ENCODE measurements around the gene CNPY2. TPM values are rescaled to one million over a fixed set of nuclear protein-coding genes. Genes with fewer than 3 reads are reported as not detected.

The CNPY2 gene
- total and polyA plus RNA-seq, 4 donors: 24.6 to 163 (median 70.7) TPM

GRCh38 chr12:56362130-56363059 is 46.6 kb upstream of the CNPY2 start, which contains the start of gene APOF:
Gene APOF, minus strand, starts transcription at chr12:56362857. Its CDS starts 112 bp downstream, at chr12:56362745.
- H3K9me3 ChIP-seq (ENCODE audit: control insufficient read depth in 4 of 4, low read length in 3 of 4): no peaks in the 10 kb centered on the region
- H3K4me1 ChIP-seq (ENCODE audit: control insufficient read depth in 4 of 4, insufficient read depth in 4 of 4, low read length in 3 of 4): peaks cover 14 to 33% (median 24%) of the 10 kb centered on the region in 4 donors
- peak; percentile 40 to 53 for TF ChIP-seq RAD21 (IDR thresholded peaks at IDR 0.05)
- peak; percentile 96 for TF ChIP-seq TAF1 (conservative IDR thresholded peaks at IDR 0.05)
- TF ChIP-seq HNF4G (IDR thresholded peaks at IDR 0.05): peak; percentile 20
- TF ChIP-seq GABPA (IDR thresholded peaks at IDR 0.05 in 1 of 2, conservative IDR thresholded peaks at IDR 0.05 in 1 of 2): peak in 1 of 2 donors; percentile 74
- TF ChIP-seq REST (IDR thresholded peaks at IDR 0.05): peak; percentile 89
- TF ChIP-seq NR2F2 (IDR thresholded peaks at IDR 0.05): no peak
- TF ChIP-seq RXRA (IDR thresholded peaks at IDR 0.05): peak; percentile 71 to 89
- peak in 1 of 2 donors; percentile 68 for TF ChIP-seq EGR1 (IDR thresholded peaks at IDR 0.05; ENCODE audit: low read depth in 2 of 2)
- TF ChIP-seq ZBTB33 (IDR thresholded peaks at IDR 0.05): peak; percentile 58
- no peak for TF ChIP-seq FOXA1 (IDR thresholded peaks at IDR 0.05)
- TF ChIP-seq HNF4A (conservative IDR thresholded peaks at IDR 0.05): peak; percentile 70 to 88
- TF ChIP-seq ATF3 (IDR thresholded peaks at IDR 0.05): peak; percentile 12
- TF ChIP-seq FOXA2 (IDR thresholded peaks at IDR 0.05): peak; percentile 78
- TF ChIP-seq JUND (IDR thresholded peaks at IDR 0.05): peak; percentile 59 to 70
- TF ChIP-seq CTCF (IDR thresholded peaks at IDR 0.05; ENCODE audit: low read depth, low read length, missing input control): no peak
- peak; percentile 79 for TF ChIP-seq SP1 (IDR thresholded peaks at IDR 0.05)
- peak; percentile 89 for TF ChIP-seq MAX (IDR thresholded peaks at IDR 0.05)
- peak; percentile 90 for TF ChIP-seq YY1 (IDR thresholded peaks at IDR 0.05)
- WGBS: 50% methylated on average over 10 of the region's 10 CpGs
- no peak for DNase-seq (ENCODE audit: low spot score)
- H3K4me3 ChIP-seq (ENCODE audit: low read depth in 1 of 3, low read length in 3 of 3): peak within 1 kb of the TSS; percentile 45 to 93 (median 80)
- peak within 1 kb of the TSS; percentile 84 to 85 for H3K9ac ChIP-seq (ENCODE audit: low read depth in 1 of 2, low read length in 2 of 2)
- H3K27ac ChIP-seq (ENCODE audit: low read depth in 1 of 2, low read length in 2 of 2): peak within 1 kb of the TSS; percentile 75 to 92
- no peaks in the 10 kb centered on the region for H3K36me3 ChIP-seq (ENCODE audit: control insufficient read depth in 4 of 4, insufficient read depth in 3 of 4, low read depth in 1 of 4, low read length in 3 of 4)
- no peaks in the 10 kb centered on the region for H3K27me3 ChIP-seq (ENCODE audit: control insufficient read depth in 4 of 4, insufficient read depth in 4 of 4, low read length in 3 of 4)

All from liver (tissue), 9 donors.